HCT116 (cell line): ENCODE results near the gene RAG1.

Experiments
- CTCF ChIP-seq, 3 experiments: fragments of 200-600 bp in 1 of 3; sonication (generic) in 1 of 3; IDR thresholded peaks in 2 of 3; conservative IDR thresholded peaks in 1 of 3; 2 replicates each; pipeline ENCODE4 v1.5.1; 2012 to 2017; ENCODE audit warnings: low read depth in 2 of 3, low read length in 2 of 3, antibody characterized with exemption in 1 of 3, borderline replicate concordance in 1 of 3, control low read depth in 1 of 3, mild to moderate bottlenecking in 1 of 3, mixed read lengths in 1 of 3, mixed run types in 1 of 3, moderate library complexity in 1 of 3; ENCODE audit not compliant: insufficient read depth in 1 of 3
- EZH2 ChIP-seq: fragments of 200-600 bp; sonication (generic); IDR thresholded peaks from 2 replicates; pipeline ENCODE4 v1.6.1; 2017; ENCODE audit warnings: antibody characterized with exemption, mixed run types
- POLR2A ChIP-seq: IDR thresholded peaks from 2 replicates; pipeline ENCODE4 v1.7.0; 2011; ENCODE audit warnings: borderline replicate concordance; ENCODE audit not compliant: insufficient read depth, insufficient read length; ENCODE audit errors: extremely low read depth
- TF ChIP-seq, protein P1 (sequence below): IDR thresholded peaks from 2 replicates; pipeline ENCODE4 v1.6.1; 2012

DNA sequence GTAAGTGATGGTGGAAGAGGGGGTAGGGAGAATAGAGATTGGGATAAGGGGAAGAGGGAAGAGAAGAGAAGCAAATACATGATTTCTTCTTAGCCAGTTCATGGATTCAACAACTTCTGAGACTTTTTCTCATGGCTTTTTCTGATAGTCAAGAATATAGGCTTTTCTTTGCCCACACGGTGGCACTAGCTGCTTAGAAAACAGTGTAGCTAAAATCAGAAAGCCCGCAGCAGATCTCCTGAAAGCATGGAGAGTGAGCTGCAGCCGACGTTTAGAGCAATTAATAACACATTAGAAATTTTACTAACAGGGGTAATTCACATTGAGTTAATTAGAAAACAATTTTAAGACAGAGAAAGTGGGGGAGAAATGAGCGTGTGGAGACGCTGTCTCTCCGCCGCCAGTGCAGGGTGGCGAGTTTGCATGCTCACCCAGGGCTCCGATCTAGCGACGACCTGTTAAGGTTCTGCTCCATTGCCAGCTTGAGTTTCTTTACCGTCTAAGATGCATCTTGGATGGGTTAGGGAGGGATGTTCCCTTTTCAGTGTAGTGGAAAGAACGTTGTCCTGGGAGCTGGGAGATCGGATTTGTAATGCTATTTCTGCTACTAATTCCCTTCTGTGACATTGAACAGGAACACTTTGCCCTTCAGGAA, 3.3 kb upstream of the RAG1 start:
- TF ChIP-seq CTCF (IDR thresholded peaks at IDR 0.05 in 2 of 3, conservative IDR thresholded peaks at IDR 0.05 in 1 of 3; ENCODE audit: borderline replicate concordance in 1 of 3, insufficient read depth in 1 of 3, low read depth in 2 of 3, low read length in 2 of 3) (peak; percentile 50 to 65 (median 54)), POLR2A (no peak), EZH2 (no peak)
- TF ChIP-seq, protein P1, sequence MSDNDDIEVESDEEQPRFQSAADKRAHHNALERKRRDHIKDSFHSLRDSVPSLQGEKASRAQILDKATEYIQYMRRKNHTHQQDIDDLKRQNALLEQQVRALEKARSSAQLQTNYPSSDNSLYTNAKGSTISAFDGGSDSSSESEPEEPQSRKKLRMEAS = no peak
